ENCODE measurements around the gene CREB3L2. TPM values are rescaled to one million over a fixed set of nuclear protein-coding genes. Genes with fewer than 3 reads are reported as not detected.
"Not testable (repeated sequence)": the region's sequence is repeated elsewhere in the genome, so short reads cannot be mapped to it uniquely, and the experiment has no call there.

The CREB3L2 gene
- total RNA-seq, 1 donor from 2014 or later = 1.7 TPM

- not testable (repeated sequence) for DNase-seq
Observed at GRCh38 chr7:138014201-138014600, 12.3 kb upstream of the CREB3L2 start.

- no peak for DNase-seq
Observed at GRCh38 chr7:138009350-138009653, 7.4 kb upstream of the CREB3L2 start.

GRCh38 chr7:138008588-138009349 is 6.9 kb upstream of the CREB3L2 start:
- DNase-seq = peak; percentile 36

- no peak for DNase-seq
Observed at GRCh38 chr7:138008019-138008587, 6.2 kb upstream of the CREB3L2 start.

- no peak for DNase-seq
Observed at GRCh38 chr7:138006106-138006505, 4.2 kb upstream of the CREB3L2 start.

GRCh38 chr7:138004936-138005335 is 3.0 kb upstream of the CREB3L2 start:
- no peak for DNase-seq

GRCh38 chr7:138004046-138004445 is 2.2 kb upstream of the CREB3L2 start:
- no peak for DNase-seq

- no peak for DNase-seq
Observed at GRCh38 chr7:138002828-138003189, 923 bp upstream of the CREB3L2 start.

- DNase-seq = peak; percentile 100
Observed at GRCh38 chr7:138002096-138002827, 376 bp upstream of the CREB3L2 start.

- no peak for DNase-seq
Observed at GRCh38 chr7:138000081-138000701, 1.7 kb downstream of the CREB3L2 start.

- DNase-seq = no peak
Observed at GRCh38 chr7:137999496-138000080, 2.3 kb downstream of the CREB3L2 start.

GRCh38 chr7:137998250-137998649 is 3.6 kb downstream of the CREB3L2 start:
- no peak for DNase-seq

- no peak for DNase-seq
Observed at GRCh38 chr7:137996871-137997270, 5.0 kb downstream of the CREB3L2 start.

GRCh38 chr7:137996386-137996851 is 5.5 kb downstream of the CREB3L2 start:
- no peak for DNase-seq

- no peak for DNase-seq
Observed at GRCh38 chr7:137994216-137994615, 7.7 kb downstream of the CREB3L2 start.

GRCh38 chr7:137993395-137993743 is 8.5 kb downstream of the CREB3L2 start:
- DNase-seq = no peak

- DNase-seq = no peak
Observed at GRCh38 chr7:137992550-137993394, 9.1 kb downstream of the CREB3L2 start.

- no peak for DNase-seq
Observed at GRCh38 chr7:137992104-137992549, 9.8 kb downstream of the CREB3L2 start.

- no peak for DNase-seq
Observed at GRCh38 chr7:137990251-137990941, 11.5 kb downstream of the CREB3L2 start.

- DNase-seq = no peak
Observed at GRCh38 chr7:137989590-137989989, 12.3 kb downstream of the CREB3L2 start.

GRCh38 chr7:137989094-137989493 is 12.8 kb downstream of the CREB3L2 start:
- no peak for DNase-seq

Measured in occipital lobe (tissue), 2 donors.